GM12874 (cell line): ENCODE measurements around the gene CMTR1.

Source experiments
- TF ChIP-seq, protein P1 (sequence below): IDR thresholded peaks from 2 replicates; pipeline ENCODE4 v1.5.1; 2011; ENCODE audit warnings: low read depth, mild to moderate bottlenecking, control low read depth, low read length, moderate library complexity; ENCODE audit not compliant: insufficient read depth

Gene CMTR1

DNA sequence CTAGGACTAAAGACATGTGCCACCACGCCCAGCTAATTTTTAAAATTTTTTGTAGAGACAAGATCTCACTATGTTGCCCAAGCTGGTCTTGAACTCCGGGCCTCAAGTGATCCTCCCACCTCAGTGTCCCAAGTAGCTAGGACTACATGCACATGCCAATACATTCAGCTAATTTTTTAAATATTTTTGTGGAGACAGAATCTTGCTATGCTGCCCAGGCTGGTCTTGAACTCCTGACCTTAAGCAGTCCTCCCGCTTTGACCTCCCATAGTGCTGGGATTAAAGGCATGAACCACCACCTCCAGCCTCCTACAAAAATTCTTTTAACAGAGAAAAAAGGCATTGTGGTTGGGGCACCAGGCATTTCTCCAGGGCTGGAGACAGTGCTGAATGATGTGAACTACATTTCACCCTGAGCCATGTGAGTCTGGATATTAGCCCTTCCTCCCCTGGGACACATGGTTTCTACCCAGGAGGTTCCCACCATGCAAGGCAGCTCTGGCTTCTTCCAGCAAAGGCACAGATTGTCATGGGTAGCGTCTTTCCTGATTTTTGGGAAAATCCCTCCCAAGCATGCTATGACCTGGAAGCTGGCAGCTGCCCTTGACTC, 36.3 kb upstream of the CMTR1 start:
- TF ChIP-seq, protein P1, sequence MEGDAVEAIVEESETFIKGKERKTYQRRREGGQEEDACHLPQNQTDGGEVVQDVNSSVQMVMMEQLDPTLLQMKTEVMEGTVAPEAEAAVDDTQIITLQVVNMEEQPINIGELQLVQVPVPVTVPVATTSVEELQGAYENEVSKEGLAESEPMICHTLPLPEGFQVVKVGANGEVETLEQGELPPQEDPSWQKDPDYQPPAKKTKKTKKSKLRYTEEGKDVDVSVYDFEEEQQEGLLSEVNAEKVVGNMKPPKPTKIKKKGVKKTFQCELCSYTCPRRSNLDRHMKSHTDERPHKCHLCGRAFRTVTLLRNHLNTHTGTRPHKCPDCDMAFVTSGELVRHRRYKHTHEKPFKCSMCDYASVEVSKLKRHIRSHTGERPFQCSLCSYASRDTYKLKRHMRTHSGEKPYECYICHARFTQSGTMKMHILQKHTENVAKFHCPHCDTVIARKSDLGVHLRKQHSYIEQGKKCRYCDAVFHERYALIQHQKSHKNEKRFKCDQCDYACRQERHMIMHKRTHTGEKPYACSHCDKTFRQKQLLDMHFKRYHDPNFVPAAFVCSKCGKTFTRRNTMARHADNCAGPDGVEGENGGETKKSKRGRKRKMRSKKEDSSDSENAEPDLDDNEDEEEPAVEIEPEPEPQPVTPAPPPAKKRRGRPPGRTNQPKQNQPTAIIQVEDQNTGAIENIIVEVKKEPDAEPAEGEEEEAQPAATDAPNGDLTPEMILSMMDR: no peak

DNA sequence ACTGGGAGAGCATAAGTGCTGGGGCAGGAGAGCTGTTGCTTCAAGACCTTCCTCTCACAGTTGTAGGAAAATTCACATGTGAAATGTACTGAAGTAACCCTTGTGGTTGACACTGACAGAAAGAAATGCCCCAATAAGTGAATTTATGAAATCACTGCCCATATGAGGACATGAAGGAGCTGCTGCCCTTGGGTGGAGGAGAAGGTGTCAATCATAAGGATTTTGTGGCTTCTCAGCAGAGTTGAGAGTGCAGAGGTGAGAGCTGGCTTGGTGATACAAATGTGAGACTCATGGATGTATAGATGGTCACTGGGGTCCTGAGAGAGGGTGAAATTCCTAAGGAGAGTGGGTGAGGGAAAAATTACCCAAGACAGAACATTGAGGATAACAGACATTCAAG, 33.9 kb upstream of the CMTR1 start:
- TF ChIP-seq, protein P1: no peak

DNA sequence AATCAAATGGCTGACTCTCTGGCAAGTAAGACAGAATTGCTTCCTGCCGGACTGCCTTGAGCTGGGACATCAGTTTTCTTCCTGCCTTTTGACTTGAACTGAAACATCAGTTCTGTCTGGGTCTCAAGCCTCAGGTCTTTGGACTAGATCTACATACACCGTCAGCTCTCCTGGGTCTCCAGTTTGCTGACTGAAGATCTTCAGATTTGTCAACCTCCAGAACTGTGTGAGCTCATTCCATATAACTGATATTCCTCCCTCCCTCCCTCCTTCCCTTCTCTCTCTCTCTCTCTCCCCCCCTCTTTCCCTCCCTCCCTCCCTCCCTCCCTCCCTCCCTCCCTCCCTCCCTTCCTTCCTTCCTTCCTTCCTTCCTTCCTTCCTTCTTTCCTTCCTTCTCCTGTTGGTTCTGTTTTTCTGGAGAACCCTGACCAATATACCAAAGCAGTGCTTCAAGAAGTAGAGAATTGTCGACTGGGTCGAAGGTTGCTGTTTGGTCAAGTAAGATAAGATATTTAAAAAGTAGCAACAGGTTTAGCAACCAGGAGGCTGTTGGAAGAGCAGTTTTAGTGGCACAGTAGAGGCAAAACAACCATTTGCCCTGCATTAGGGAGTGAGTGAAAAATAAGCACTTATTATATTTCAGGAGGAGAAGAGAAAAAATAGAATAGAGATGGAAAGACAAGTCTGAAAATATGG, 33.1 kb upstream of the CMTR1 start:
- TF ChIP-seq, protein P1: no peak

DNA sequence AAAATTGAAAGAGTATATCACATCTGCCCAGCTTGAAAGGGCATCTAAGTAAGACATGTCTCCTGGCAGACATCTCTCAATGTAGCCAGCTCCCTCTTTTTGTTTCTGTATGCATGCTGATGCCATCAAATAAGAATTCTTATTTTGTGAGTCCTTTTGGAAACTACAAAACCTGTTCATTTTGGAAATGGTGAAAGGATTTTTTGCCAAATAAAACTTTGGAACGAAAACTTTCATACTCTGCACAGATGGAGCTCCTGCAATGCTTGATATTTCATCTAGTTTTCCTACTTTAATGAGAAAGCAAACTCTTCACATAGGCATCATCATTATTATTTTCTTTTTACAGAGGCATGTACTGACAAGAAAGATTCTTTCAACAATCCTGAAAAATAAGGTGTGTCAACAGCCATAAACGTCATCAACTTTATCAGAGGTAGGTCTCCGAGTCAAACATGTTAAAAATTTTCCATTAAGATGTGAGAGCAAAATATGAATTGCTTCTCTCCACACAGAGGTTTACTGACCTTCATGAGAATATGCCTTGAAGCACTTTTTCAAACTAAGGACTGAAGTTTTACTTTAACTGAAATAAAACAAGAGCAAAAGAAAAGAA, 26.2 kb upstream of the CMTR1 start:
- TF ChIP-seq, protein P1: no peak

DNA sequence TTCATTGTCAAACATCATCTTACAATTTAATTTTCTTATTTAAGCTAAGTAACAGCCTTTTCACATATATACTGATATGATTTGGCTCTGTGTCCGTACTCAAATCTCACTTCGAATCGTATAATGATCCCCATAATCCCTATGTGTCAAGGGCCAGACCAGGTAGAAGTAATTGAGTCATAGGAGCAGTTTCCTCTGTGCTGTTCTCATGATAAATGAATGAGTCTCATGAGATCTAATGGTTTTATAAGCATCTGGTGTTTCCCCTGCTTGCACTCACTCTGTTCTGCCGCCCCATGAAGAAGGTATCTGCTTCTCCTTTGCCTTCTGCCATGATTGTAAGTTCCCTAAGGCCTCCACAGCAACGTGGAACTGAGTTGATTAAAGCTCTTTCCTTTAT, 25.1 kb upstream of the CMTR1 start:
- TF ChIP-seq, protein P1: no peak

DNA sequence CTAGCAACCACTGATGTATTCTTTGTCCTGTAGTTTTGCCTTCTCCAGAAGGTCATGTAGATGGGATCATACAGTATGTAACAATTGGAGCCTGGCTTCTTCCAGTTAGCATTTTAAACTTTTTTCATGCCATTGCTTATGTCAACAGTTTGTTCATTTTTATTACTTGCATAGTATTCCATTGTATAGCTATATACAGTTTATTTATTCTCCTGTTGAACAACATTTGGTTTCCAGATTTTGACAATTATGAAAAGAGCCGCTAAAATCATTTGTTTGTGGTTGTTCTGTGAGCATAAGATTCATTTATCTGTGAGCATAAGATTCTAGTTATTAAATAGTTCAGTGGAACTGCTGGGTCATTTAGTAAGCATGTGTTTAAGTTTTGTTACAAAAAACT, 23.5 kb upstream of the CMTR1 start:
- TF ChIP-seq, protein P1: no peak

DNA sequence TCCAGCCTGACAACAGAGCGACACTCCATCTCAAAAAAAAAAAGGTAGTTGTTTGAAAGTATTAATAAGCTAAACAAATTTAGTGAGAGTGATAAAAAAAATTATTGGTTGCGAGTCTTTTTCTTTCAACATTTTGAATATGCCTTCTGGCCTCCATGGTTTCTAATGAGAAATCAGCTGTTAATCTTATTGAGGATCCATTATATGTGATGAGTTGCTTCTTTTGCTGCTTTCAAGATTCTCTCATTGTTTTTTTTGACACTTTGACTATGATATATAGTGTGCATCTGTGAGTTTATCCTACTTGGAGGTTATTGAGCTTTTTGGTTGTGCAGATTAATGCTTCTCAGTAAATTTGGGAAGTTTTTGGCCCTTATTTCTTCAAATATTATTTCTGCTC, 15.6 kb upstream of the CMTR1 start:
- TF ChIP-seq, protein P1: no peak
